Lower lobe of right lung (tissue), 2 donors: ENCODE data around the gene LAMA3. TPM values are rescaled to one million over a fixed set of nuclear protein-coding genes. Genes with fewer than 3 reads are reported as not detected.

Experiments
- ATAC-seq, 2 donors: fragments of 200-7000 bp; cut with Tn5 transposase; one replicate each; pipeline ENCODE4 v1.9.1; 2020 to 2022; ENCODE audit warnings: mild to moderate bottlenecking in 2 of 2, moderate library complexity in 2 of 2
- DNase-seq: peaks from one replicate; pipeline ENCODE4 v3.0.0-alpha.2; 2020
- H3K27ac ChIP-seq: fragments of 200-600 bp; one replicate; pipeline ENCODE4 v1.8.0; 2022
- H3K27me3 ChIP-seq: fragments of 200-600 bp; one replicate; pipeline ENCODE4 v1.8.0; 2022; ENCODE audit warnings: low read depth
- H3K36me3 ChIP-seq: fragments of 200-600 bp; one replicate; pipeline ENCODE4 v1.8.0; 2022; ENCODE audit warnings: mild to moderate bottlenecking
- H3K4me1 ChIP-seq: fragments of 200-600 bp; one replicate; pipeline ENCODE4 v1.8.0; 2022
- H3K4me3 ChIP-seq: fragments of 200-600 bp; one replicate; pipeline ENCODE4 v1.8.0; 2022; ENCODE audit warnings: mild to moderate bottlenecking
- H3K9me3 ChIP-seq: fragments of 200-600 bp; one replicate; pipeline ENCODE4 v1.8.0; 2022
- CTCF ChIP-seq: fragments of 200-600 bp; IDR thresholded peaks from one replicate; pipeline ENCODE4 v1.8.0; 2022; ENCODE audit warnings: antibody characterized with exemption, mild to moderate bottlenecking
- intact Hi-C: fragments of 100-400 bp; cut with DNase I; formaldehyde crosslinking; loops from one replicate; pipeline ENCODE4 v1.11.0; 2022
- total RNA-seq: library from RNA; stranded (reverse); fragmentation: NEBNext Ultra II Directional; extraction: Animal tissue kit (Norgen Biotek cat#: 25700); gene quantifications from one replicate; pipeline ENCODE4 v1.2.1, GENCODE V29; 2021
- donor health status: DM: no; HTN: yes; CAD: no; lungs with severe emphysema.

Gene LAMA3
- total RNA-seq, 1 donor from 2014 or later: 89.1 TPM

GRCh38 chr18:23652232-23652631 is 37.0 kb upstream of the LAMA3 start:
- no peak for TF ChIP-seq CTCF
- intact Hi-C loops: no loop called here
- H3K36me3 ChIP-seq: no peaks in the 10 kb centered on the region
- peaks cover 22% of the 10 kb centered on the region for H3K4me1 ChIP-seq
- H3K4me3 ChIP-seq: no peak overlapping the region
- no peaks in the 10 kb centered on the region for H3K9me3 ChIP-seq
- H3K27me3 ChIP-seq: no peaks in the 10 kb centered on the region
- peak overlapping the region; percentile 66 for H3K27ac ChIP-seq
- no peak for DNase-seq
- ATAC-seq: no peak

GRCh38 chr18:23658285-23658684 is 31.0 kb upstream of the LAMA3 start:
- Histone ChIP-seq H3K4me1 (peaks cover 9% of the 10 kb centered on the region), H3K4me3 (no peak overlapping the region), H3K36me3 (no peaks in the 10 kb centered on the region), H3K27me3 (peaks cover 20% of the 10 kb centered on the region), H3K9me3 (no peaks in the 10 kb centered on the region), H3K27ac (no peak overlapping the region)
- TF ChIP-seq CTCF: no peak
- DNase-seq (no peak), ATAC-seq (no peak)
- intact Hi-C loops: no loop called here

GRCh38 chr18:23661735-23662308 is 27.4 kb upstream of the LAMA3 start:
- no peak for TF ChIP-seq CTCF
- Histone ChIP-seq H3K27ac (peak overlapping the region; percentile 76), H3K36me3 (no peaks in the 10 kb centered on the region), H3K4me3 (peak overlapping the region; percentile 65), H3K4me1 (peaks cover 12% of the 10 kb centered on the region), H3K27me3 (peaks cover 20% of the 10 kb centered on the region), H3K9me3 (no peaks in the 10 kb centered on the region)
- intact Hi-C loops: no loop called here
- ATAC-seq (peak in 1 of 2 donors; percentile 33), DNase-seq (no peak)

GRCh38 chr18:23662309-23663263 is 26.7 kb upstream of the LAMA3 start, which contains the start of gene ANKRD29:
Gene ANKRD29 (minus strand): TSS chr18:23662911. CDS start chr18:23662730, 181 bp downstream.
- H3K4me1 ChIP-seq: peaks cover 12% of the 10 kb centered on the region
- ATAC-seq: peak; percentile 89 to 90
- H3K4me3 ChIP-seq: peak within 1 kb of the TSS; percentile 65
- TF ChIP-seq CTCF: no peak
- H3K36me3 ChIP-seq: no peaks in the 10 kb centered on the region
- peak; percentile 72 for DNase-seq
- no peaks in the 10 kb centered on the region for H3K9me3 ChIP-seq
- H3K27ac ChIP-seq: peak within 1 kb of the TSS; percentile 76
- intact Hi-C loops: no loop called here
- H3K27me3 ChIP-seq: peaks cover 20% of the 10 kb centered on the region

GRCh38 chr18:23664674-23665073 is 24.6 kb upstream of the LAMA3 start:
- TF ChIP-seq CTCF: no peak
- H3K27me3 ChIP-seq: peaks cover 20% of the 10 kb centered on the region
- no peak overlapping the region for H3K4me3 ChIP-seq
- H3K27ac ChIP-seq: no peak overlapping the region
- H3K9me3 ChIP-seq: no peaks in the 10 kb centered on the region
- intact Hi-C loops: no loop called here
- ATAC-seq (no peak), DNase-seq (no peak)
- peaks cover 12% of the 10 kb centered on the region for H3K4me1 ChIP-seq
- no peaks in the 10 kb centered on the region for H3K36me3 ChIP-seq
